GM19328 (cell line): ENCODE results near the gene POU6F2.
"Not testable (repeated sequence)": the region's sequence is repeated elsewhere in the genome, so short reads cannot be mapped to it uniquely, and the experiment has no call there.

Experiments
- ATAC-seq: cut with Tn5 transposase; IDR thresholded peaks from one replicate; pipeline ENCODE4 v1.9.1; 2021; ENCODE audit warnings: mild to moderate bottlenecking, moderate library complexity; ENCODE audit not compliant: unreplicated experiment

Gene POU6F2

GRCh38 chr7:39294022-39294421, 316.3 kb downstream of the POU6F2 start:
- no peak for ATAC-seq

- ATAC-seq: no peak
These were observed 318.1 kb downstream of the POU6F2 start for GRCh38 chr7:39295796-39296195.

GRCh38 chr7:39299695-39300094, 322.0 kb downstream of the POU6F2 start:
- no peak for ATAC-seq

GRCh38 chr7:39300276-39300675, 322.6 kb downstream of the POU6F2 start:
- ATAC-seq: no peak

GRCh38 chr7:39301543-39301942, 323.8 kb downstream of the POU6F2 start:
- no peak for ATAC-seq

GRCh38 chr7:39304178-39304577, 326.5 kb downstream of the POU6F2 start:
- no peak for ATAC-seq

GRCh38 chr7:39304668-39305405, 327.1 kb downstream of the POU6F2 start:
- ATAC-seq: no peak

GRCh38 chr7:39306016-39306570, 328.4 kb downstream of the POU6F2 start:
- no peak for ATAC-seq

- ATAC-seq: no peak
These were observed 333.0 kb downstream of the POU6F2 start for GRCh38 chr7:39310699-39311098.

- ATAC-seq: no peak
These were observed 334.7 kb downstream of the POU6F2 start for GRCh38 chr7:39312254-39312989.

GRCh38 chr7:39313376-39313775, 335.7 kb downstream of the POU6F2 start:
- no peak for ATAC-seq

GRCh38 chr7:39313974-39314373, 336.3 kb downstream of the POU6F2 start:
- ATAC-seq: no peak

GRCh38 chr7:39317107-39317506, 339.4 kb downstream of the POU6F2 start:
- no peak for ATAC-seq

GRCh38 chr7:39317896-39318295, 340.2 kb downstream of the POU6F2 start:
- no peak for ATAC-seq

- no peak for ATAC-seq
These were observed 343.5 kb downstream of the POU6F2 start for GRCh38 chr7:39321245-39321644.

GRCh38 chr7:39321909-39322498, 344.3 kb downstream of the POU6F2 start:
- ATAC-seq: no peak

- no peak for ATAC-seq
These were observed 346.5 kb downstream of the POU6F2 start for GRCh38 chr7:39324139-39324760.

- ATAC-seq: not testable (repeated sequence)
These were observed 353.9 kb downstream of the POU6F2 start for GRCh38 chr7:39331607-39332006.

- ATAC-seq: no peak
These were observed 354.4 kb downstream of the POU6F2 start for GRCh38 chr7:39332142-39332541.

- no peak for ATAC-seq
These were observed 356.0 kb downstream of the POU6F2 start for GRCh38 chr7:39333701-39334100.

GRCh38 chr7:39336442-39336841, 358.7 kb downstream of the POU6F2 start:
- ATAC-seq: no peak
